Kidney epithelial cell (primary cell): ENCODE data around the gene ALDH16A1. TPM values are rescaled to one million over a fixed set of nuclear protein-coding genes. Genes with fewer than 3 reads are reported as not detected.

Experiments
- DNase-seq: peaks from one replicate; pipeline ENCODE4 v3.0.0-alpha.2; 2010; ENCODE audit warnings: low read depth
- H3K27me3 ChIP-seq: 2 replicates; pipeline ENCODE4 v1.6.0; 2011; ENCODE audit warnings: low read length; ENCODE audit not compliant: control insufficient read depth, insufficient read depth
- H3K36me3 ChIP-seq: 2 replicates; pipeline ENCODE4 v1.5.1; 2011; ENCODE audit warnings: low read length; ENCODE audit not compliant: control insufficient read depth, insufficient read depth
- H3K4me3 ChIP-seq: 2 replicates; pipeline ENCODE4 v1.5.1; 2011; ENCODE audit warnings: low read depth, mild to moderate bottlenecking, control low read depth, low read length
- total RNA-seq: library from RNA; depleted of rRNA; stranded (reverse); fragments of >200 nt; gene quantifications from 2 replicates; pipeline ENCODE4 v1.2.3, GENCODE V29; 2015
- TF ChIP-seq, protein P1 (sequence below): IDR thresholded peaks from 2 replicates; pipeline ENCODE4 v1.5.1; 2011; ENCODE audit warnings: mild to moderate bottlenecking, moderate library complexity, low read length, control low read depth, inconsistent platforms; ENCODE audit not compliant: insufficient read depth, poor library complexity, severe bottlenecking

The ALDH16A1 gene
- total RNA-seq, 1 donor from 2014 or later, result 32.9 TPM

DNA sequence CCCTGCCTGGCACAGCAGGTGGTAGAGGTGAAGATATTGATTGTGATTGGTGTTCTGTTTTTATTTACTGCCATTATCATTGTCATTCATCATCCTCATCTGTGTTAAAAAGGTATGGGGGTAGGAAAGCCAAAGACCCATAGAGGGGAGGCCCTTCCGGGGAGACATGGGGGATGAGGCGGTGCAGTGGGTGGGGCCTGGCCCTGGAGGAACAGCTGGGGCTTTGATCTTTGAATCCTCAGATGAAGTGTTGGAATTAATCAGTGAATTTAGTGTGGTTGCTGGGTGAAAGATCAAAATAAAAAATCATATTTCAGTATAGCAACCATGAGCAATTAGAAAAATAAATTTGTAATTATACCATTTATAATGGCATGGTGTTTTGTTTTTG, 37.2 kb upstream of the ALDH16A1 start:
- peaks cover 28% of the 10 kb centered on the region for H3K27me3 ChIP-seq
- TF ChIP-seq, protein P1, sequence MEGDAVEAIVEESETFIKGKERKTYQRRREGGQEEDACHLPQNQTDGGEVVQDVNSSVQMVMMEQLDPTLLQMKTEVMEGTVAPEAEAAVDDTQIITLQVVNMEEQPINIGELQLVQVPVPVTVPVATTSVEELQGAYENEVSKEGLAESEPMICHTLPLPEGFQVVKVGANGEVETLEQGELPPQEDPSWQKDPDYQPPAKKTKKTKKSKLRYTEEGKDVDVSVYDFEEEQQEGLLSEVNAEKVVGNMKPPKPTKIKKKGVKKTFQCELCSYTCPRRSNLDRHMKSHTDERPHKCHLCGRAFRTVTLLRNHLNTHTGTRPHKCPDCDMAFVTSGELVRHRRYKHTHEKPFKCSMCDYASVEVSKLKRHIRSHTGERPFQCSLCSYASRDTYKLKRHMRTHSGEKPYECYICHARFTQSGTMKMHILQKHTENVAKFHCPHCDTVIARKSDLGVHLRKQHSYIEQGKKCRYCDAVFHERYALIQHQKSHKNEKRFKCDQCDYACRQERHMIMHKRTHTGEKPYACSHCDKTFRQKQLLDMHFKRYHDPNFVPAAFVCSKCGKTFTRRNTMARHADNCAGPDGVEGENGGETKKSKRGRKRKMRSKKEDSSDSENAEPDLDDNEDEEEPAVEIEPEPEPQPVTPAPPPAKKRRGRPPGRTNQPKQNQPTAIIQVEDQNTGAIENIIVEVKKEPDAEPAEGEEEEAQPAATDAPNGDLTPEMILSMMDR, result no peak

DNA sequence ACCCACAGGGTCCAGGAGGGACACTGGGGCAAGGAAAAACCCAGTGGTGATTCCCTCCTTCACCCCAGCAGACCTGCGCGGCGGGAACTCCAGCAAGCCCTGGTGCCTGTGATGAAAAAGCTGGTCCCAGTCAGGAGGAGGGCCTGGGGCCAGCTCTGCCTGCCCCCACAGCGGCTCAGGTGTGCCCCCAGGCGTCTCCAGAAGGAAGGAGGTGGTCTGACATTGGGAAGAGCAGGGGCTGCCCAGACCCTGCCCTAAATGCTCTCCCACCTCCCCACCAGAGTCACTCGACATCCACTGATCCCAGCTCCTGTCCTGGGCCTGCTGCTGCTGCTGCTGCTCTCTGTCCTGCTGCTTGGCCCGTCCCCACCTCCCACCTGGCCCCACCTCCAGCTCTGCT, 35.9 kb upstream of the ALDH16A1 start:
- Histone ChIP-seq H3K4me3 (no peak overlapping the region), H3K36me3 (no peaks in the 10 kb centered on the region), H3K27me3 (peaks cover 40% of the 10 kb centered on the region)
- TF ChIP-seq, protein P1, result no peak
- no peak for DNase-seq

More for the DNA sequence above, 37.2 kb upstream of the ALDH16A1 start:
- Histone ChIP-seq H3K36me3 (no peaks in the 10 kb centered on the region), H3K4me3 (no peak overlapping the region)
- DNase-seq, result no peak

DNA sequence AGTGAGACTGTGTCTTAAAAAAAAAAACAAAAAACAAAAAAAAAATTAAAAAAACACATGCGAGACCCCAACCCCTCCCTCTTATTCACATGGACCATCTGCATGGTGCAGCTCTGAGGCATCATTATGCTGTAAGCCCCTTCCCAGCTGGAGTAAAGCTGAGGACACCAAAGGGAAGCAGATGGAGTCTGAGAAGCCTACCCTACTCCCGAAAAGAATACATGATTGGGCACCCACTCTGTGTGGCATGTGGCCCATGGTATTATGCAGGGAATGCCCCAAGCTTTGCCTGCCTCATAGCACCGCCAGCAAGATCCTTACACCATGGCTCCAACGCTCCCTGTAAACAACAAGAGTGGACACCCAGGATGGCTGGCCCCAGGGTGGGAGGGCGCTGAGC, 34.5 kb upstream of the ALDH16A1 start:
- peaks cover 54% of the 10 kb centered on the region for H3K27me3 ChIP-seq
- no peaks in the 10 kb centered on the region for H3K36me3 ChIP-seq
- no peak overlapping the region for H3K4me3 ChIP-seq
- TF ChIP-seq, protein P1, result no peak
- no peak for DNase-seq

DNA sequence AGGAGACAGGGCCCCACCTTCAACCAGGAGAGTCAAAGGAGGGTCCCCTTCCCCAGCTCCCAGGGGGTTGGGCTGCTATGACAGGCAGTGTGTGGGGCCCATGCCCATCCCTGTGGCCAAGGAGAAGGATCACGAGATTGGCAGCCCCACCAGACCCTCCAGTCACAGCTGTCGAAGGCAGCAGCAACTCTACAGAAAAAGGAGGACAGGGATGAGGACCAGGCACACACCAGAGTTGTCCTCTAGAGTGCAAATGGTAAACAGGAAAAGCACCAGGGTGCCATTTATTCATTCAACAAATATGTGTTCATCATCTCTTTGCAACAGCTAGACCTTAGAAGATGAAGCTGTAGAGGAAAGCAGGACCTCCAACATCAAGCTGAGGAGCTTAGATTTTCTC, 33.9 kb upstream of the ALDH16A1 start:
- Histone ChIP-seq H3K36me3 (no peaks in the 10 kb centered on the region), H3K27me3 (peaks cover 60% of the 10 kb centered on the region), H3K4me3 (no peak overlapping the region)
- TF ChIP-seq, protein P1, result no peak
- DNase-seq, result no peak

DNA sequence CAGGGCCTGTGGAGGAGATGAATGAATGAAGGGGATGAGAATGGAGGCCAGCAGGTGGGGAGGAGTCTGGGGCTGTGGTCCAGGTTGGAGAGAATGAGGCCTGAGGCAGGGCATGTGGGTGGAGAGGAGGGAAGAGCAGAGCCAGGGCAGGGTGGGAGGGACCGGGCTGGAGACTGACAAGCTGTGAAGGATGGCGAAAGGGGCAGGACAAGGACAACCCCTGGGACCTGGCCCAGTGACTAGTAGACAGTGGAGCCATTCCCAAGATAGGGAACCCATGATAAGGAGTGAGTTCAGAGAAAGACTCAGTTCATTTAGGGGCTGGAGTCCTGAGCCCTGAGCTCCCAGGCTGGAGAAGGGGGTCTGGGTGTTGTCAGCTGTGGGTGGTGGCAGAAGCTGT, 32.8 kb upstream of the ALDH16A1 start:
- H3K27me3 ChIP-seq, result peaks cover 70% of the 10 kb centered on the region
- no peaks in the 10 kb centered on the region for H3K36me3 ChIP-seq
- no peak overlapping the region for H3K4me3 ChIP-seq
- TF ChIP-seq, protein P1, result no peak
- DNase-seq, result no peak

DNA sequence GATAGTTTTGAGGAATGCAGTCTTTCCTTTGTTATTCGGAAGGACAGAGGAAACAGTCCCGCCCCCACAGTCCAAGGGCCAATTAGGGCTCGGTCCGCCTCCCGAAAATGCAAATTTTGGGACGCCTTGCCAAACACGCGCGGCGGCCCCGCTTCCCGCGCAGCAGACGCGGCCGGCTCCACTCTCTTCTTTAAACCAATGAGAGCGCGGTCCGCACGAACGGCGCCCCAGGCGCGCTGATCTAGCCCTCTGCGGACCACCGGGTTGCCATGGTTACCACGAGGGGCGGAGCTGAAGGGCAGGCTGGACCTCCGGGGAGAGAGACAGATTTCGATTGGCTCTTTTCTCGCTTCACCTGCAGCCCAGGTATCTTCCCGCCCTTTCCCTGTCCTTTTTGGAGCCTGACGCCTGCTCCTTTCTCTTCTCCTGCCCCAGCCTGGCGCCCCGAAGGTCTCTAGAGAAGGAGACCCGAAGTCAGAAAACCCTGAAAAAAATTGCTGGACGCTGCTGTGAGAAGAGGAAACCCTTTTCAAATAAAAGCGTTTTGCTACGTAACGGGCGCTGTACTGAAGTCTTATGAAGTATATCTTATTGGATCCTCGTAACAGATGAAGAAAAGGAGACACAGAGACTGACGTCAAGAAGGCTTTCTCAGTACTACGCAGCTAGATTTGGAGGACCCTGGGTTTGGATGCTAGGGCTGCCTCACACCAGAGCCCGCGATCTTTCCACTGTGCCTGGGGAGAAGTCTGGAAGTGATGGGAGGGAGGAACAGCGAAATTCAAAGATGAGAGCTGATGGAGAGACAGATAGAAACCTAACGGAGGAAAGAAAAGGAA, 31.8 kb upstream of the ALDH16A1 start:
- no peak for DNase-seq
- no peaks in the 10 kb centered on the region for H3K36me3 ChIP-seq
- TF ChIP-seq, protein P1, result no peak
- H3K27me3 ChIP-seq, result peaks cover 80% of the 10 kb centered on the region
- no peak overlapping the region for H3K4me3 ChIP-seq
